ENCODE results near the gene ARAP1.

DNA sequence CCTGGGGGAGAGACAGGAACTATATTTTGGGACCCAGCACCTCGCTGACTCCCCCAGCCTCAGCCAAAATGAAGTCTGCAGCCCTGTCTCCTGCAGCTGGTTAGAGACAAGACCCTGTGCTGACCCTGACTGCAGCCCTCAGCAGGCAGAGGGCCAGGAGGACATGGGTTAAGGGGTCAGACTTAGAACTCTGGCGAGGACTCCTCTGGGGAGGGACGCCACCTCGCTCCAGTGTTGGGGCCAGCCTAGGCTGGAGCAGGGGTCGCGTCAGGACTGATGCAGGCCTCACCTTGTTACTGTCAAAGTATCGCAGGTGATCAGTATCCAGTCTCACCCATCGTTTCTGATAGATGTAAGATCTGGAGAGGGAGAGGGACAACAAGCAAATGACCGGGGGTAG, 41.1 kb downstream of the ARAP1 start:
- TF ChIP-seq CTCF (conservative IDR thresholded peaks at IDR 0.05 in 1 of 2, IDR thresholded peaks at IDR 0.05 in 1 of 2; ENCODE audit: extremely low read depth in 1 of 2, insufficient read depth in 1 of 2, low read depth in 1 of 2, low read length in 2 of 2) (no peak), EZH2 (IDR thresholded peaks at IDR 0.05; ENCODE audit: borderline replicate concordance, low read length) (no peak)
